SK-N-SH (cell line): ENCODE data around the gene LYZL2.

Experiments used
- CHD2 ChIP-seq: fragments of 150-350 bp; IDR thresholded peaks from 2 replicates; pipeline ENCODE4 v1.6.1; 2018; ENCODE audit warnings: low read length; ENCODE audit not compliant: partially characterized antibody
- EZH2phosphoT487 ChIP-seq: fragments of 200-600 bp; sonication (generic); IDR thresholded peaks from 2 replicates; pipeline ENCODE4 v1.6.1; 2017; ENCODE audit warnings: low read depth, mixed run types, mild to moderate bottlenecking, antibody characterized with exemption, moderate library complexity, borderline replicate concordance
- POLR2AphosphoS5 ChIP-seq: IDR thresholded peaks from 2 replicates; pipeline ENCODE4 v1.6.1; 2012; ENCODE audit warnings: low read depth, low read length
- RAD21 ChIP-seq: IDR thresholded peaks from 2 replicates; pipeline ENCODE4 v1.6.1; 2012; ENCODE audit warnings: mild to moderate bottlenecking, low read length
- YY1 ChIP-seq: IDR thresholded peaks from 2 replicates; pipeline ENCODE4 v1.4.0; 2012; ENCODE audit warnings: low read depth, mild to moderate bottlenecking
- TF ChIP-seq, protein P1 (sequence below): fragments of 200-600 bp; sonication (generic); IDR thresholded peaks from 2 replicates; pipeline ENCODE4 v1.6.1; 2017; ENCODE audit warnings: antibody characterized with exemption, mild to moderate bottlenecking, moderate library complexity
- TF ChIP-seq, protein P2 (sequence below): IDR thresholded peaks from 2 replicates; pipeline ENCODE4 v1.4.0; 2012; ENCODE audit warnings: low read depth

DNA sequence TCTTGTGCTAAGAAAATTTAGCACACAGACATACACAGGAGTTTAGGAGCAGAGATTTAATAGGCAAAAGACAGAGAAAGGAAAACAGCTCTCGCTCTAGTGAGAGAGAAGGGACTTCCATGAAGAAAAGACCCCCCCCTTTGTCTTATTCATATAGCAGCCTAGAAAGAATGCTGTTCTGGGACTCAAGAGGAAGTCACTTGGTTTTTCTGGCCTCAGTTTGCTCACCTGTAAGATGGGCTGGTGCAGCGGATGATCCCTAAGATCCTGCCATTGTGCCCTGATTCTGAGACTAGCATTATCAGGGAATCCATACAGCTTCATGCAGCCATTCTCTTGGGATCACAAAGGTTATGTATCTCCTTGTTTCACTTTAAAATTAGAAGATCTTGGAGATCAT is 42.7 kb downstream of the LYZL2 start:
- TF ChIP-seq, protein P1, sequence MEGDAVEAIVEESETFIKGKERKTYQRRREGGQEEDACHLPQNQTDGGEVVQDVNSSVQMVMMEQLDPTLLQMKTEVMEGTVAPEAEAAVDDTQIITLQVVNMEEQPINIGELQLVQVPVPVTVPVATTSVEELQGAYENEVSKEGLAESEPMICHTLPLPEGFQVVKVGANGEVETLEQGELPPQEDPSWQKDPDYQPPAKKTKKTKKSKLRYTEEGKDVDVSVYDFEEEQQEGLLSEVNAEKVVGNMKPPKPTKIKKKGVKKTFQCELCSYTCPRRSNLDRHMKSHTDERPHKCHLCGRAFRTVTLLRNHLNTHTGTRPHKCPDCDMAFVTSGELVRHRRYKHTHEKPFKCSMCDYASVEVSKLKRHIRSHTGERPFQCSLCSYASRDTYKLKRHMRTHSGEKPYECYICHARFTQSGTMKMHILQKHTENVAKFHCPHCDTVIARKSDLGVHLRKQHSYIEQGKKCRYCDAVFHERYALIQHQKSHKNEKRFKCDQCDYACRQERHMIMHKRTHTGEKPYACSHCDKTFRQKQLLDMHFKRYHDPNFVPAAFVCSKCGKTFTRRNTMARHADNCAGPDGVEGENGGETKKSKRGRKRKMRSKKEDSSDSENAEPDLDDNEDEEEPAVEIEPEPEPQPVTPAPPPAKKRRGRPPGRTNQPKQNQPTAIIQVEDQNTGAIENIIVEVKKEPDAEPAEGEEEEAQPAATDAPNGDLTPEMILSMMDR = no peak
- TF ChIP-seq YY1 = no peak
- TF ChIP-seq, protein P2, sequence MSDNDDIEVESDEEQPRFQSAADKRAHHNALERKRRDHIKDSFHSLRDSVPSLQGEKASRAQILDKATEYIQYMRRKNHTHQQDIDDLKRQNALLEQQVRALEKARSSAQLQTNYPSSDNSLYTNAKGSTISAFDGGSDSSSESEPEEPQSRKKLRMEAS = no peak
- no peak for TF ChIP-seq POLR2AphosphoS5
- no peak for TF ChIP-seq EZH2phosphoT487
- TF ChIP-seq RAD21 = no peak
- TF ChIP-seq CHD2 = no peak
